ENCODE results near the gene PIK3CG.
"Not testable (repeated sequence)": the region's sequence is repeated elsewhere in the genome, so short reads cannot be mapped to it uniquely, and the experiment has no call there.

Gene PIK3CG

GRCh38 chr7:106938803-106939202 lies 73.7 kb downstream of the PIK3CG start:
- no peak overlapping the region for H3K4me3 ChIP-seq (ENCODE audit: low read depth, low read length)
- DNase-seq (ENCODE audit: low read depth), result no peak
- no peak for TF ChIP-seq CTCF (conservative IDR thresholded peaks at IDR 0.05; ENCODE audit: low read depth, low read length)

- DNase-seq (ENCODE audit: low read depth), result no peak
- no peak overlapping the region for H3K4me3 ChIP-seq (ENCODE audit: low read depth, low read length)
- TF ChIP-seq CTCF (conservative IDR thresholded peaks at IDR 0.05; ENCODE audit: low read depth, low read length), result no peak
These were observed 79.1 kb downstream of the PIK3CG start for GRCh38 chr7:106944035-106944665.

GRCh38 chr7:106947244-106947728 lies 82.2 kb downstream of the PIK3CG start:
- peak; percentile 81 for TF ChIP-seq CTCF (conservative IDR thresholded peaks at IDR 0.05; ENCODE audit: low read depth, low read length)
- H3K4me3 ChIP-seq (ENCODE audit: low read depth, low read length), result no peak overlapping the region
- peak; percentile 91 for DNase-seq (ENCODE audit: low read depth)

GRCh38 chr7:106952001-106952657 lies 87.0 kb downstream of the PIK3CG start:
- no peak overlapping the region for H3K4me3 ChIP-seq (ENCODE audit: low read depth, low read length)
- DNase-seq (ENCODE audit: low read depth), result no peak
- no peak for TF ChIP-seq CTCF (conservative IDR thresholded peaks at IDR 0.05; ENCODE audit: low read depth, low read length)

- DNase-seq (ENCODE audit: low read depth), result no peak
- no peak for TF ChIP-seq CTCF (conservative IDR thresholded peaks at IDR 0.05; ENCODE audit: low read depth, low read length)
These were observed 87.7 kb downstream of the PIK3CG start for GRCh38 chr7:106952658-106953231.

GRCh38 chr7:106954840-106955239 lies 89.8 kb downstream of the PIK3CG start:
- no peak for TF ChIP-seq CTCF (conservative IDR thresholded peaks at IDR 0.05; ENCODE audit: low read depth, low read length)
- no peak for DNase-seq (ENCODE audit: low read depth)

More at GRCh38 chr7:106952658-106953231, 87.7 kb downstream of the PIK3CG start:
- no peak overlapping the region for H3K4me3 ChIP-seq (ENCODE audit: low read depth, low read length)

GRCh38 chr7:106955857-106956256 lies 90.8 kb downstream of the PIK3CG start:
- H3K4me3 ChIP-seq (ENCODE audit: low read depth, low read length); DNase-seq (ENCODE audit: low read depth): not testable (repeated sequence)

More at GRCh38 chr7:106954840-106955239, 89.8 kb downstream of the PIK3CG start:
- no peak overlapping the region for H3K4me3 ChIP-seq (ENCODE audit: low read depth, low read length)
